G401 (cell line): ENCODE data around the gene ATP9A. TPM values are rescaled to one million over a fixed set of nuclear protein-coding genes. Genes with fewer than 3 reads are reported as not detected.

Experiments
- DNase-seq: peaks from one replicate; pipeline ENCODE4 v3.0.0-alpha.2; 2015; ENCODE audit warnings: low spot score
- in situ Hi-C: cut with HindIII; loops from 2 replicates; pipeline ENCODE4 v1.10.0; 2016; ENCODE audit warnings: low sequenced_read_pairs, mixed read lengths
- total RNA-seq: library from RNA; depleted of rRNA; stranded (reverse); fragments of >200 nt; shearing (Covaris generic); gene quantifications from 2 replicates; pipeline ENCODE4 v1.2.3, GENCODE V29; 2014; rRNA removed

The ATP9A gene
- total RNA-seq, 1 experiment from 2014 or later, result 15.7 TPM

DNA sequence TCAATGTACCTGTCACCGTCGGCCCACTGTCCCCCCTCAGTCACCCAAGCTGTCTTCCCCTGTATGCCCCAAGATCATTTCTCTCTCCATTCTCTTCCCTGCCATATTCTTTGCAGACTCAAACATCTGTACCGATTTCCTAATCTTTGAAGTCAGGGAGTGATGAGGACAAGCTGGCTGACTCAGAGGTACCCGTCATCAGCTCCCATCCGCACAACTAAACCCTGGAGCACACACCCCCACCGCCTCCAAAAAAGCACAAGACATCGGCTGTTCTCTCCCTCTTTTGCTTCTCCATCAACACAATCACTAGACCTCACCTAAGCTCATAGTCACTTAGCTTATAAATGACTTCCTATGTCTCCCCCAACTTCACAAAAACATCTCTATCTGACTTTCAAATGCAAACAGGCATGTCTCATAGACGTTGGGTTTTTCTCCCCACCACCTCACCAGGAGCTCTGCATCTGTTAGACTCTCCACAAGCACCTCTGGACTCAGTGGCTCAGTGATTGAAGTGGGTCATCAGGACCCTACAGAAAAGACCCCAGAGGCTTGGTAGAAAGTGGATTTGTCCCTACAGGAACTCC, 214.2 kb downstream of the ATP9A start:
- DNase-seq, result no peak
- in situ Hi-C loops, result no loop called here

DNA sequence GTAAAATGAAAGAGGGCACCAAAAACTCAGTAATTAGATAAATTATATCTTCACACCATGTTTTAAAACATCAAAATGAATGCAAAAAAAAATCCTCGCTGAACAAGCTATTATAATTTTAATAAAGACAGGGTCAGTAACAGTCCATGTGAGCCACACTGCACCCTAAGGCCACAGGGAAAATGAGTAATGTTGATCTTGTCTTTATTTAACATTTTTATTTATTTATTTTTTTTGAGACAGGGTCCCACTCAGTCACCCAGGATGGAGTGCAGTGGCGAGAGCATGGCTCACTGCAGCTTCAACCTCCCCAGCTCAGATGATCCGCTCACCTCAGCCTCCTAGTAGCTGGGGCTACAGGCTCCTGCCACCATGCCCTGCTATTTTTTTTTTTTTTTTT, 217.0 kb downstream of the ATP9A start:
- in situ Hi-C loops, result no loop called here
- DNase-seq, result no peak

DNA sequence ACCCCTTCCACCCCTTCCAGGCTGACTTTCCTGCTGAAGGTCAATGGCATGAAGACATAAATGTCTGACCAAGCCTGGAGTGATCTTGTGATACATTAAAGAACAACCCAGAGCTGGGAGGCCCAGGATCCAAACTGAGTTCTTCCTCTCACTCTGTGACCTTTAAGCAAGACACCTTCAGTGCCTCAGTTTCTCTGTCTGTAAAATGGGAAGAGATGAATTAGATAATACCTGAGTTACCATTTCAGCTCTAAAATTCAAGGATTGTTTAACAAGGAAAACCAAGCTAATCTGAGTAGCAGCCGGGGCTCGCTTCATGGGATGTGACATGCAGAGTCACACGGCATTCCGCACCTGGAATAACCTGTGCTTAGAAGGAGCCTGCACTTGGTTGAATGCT, 218.7 kb downstream of the ATP9A start:
- in situ Hi-C loops, result no loop called here
- DNase-seq, result no peak

DNA sequence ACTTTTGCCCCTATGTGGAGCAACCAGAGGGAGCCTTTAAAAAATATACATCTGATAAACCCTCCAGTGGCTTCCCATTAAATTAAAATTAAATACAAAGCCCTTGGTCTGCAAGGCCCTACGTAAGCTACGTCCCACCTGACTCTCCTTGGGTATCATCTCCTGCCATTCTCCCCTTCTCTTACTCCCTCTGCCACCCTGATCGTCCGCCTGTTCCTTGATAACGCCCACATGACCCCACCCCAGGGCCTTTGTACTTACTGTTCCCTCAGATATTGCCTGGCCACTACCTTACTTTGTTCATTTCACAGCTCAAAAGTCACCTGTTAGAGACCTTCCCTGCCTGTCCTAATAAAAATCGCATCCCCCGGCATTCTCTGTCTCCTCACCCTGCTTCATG, 220.2 kb downstream of the ATP9A start:
- in situ Hi-C loops, result no loop called here
- DNase-seq, result no peak

Other genes with a start within 250 kb of the ATP9A start
- gene NFATC2, start 225.7 kb downstream of the ATP9A start, total RNA-seq, result 0.12 and 0.95 TPM in 2 replicates
- 48.8 and 55.8 TPM in 2 replicates for gene SALL4, start 34.1 kb upstream of the ATP9A start, total RNA-seq